Suppressor macrophage (primary cell): ENCODE results near the gene PLPPR3.
A peak's percentile ranks its signal among the peaks of the same experiment; 100 is the strongest.
"Not testable (repeated sequence)": the region's sequence is repeated elsewhere in the genome, so short reads cannot be mapped to it uniquely, and the experiment has no call there.

Source experiments
- DNase-seq, 4 experiments: peaks; one replicate each; pipeline ENCODE4 v3.0.0-alpha.2; 2020 to 2022

PLPPR3 gene

DNA sequence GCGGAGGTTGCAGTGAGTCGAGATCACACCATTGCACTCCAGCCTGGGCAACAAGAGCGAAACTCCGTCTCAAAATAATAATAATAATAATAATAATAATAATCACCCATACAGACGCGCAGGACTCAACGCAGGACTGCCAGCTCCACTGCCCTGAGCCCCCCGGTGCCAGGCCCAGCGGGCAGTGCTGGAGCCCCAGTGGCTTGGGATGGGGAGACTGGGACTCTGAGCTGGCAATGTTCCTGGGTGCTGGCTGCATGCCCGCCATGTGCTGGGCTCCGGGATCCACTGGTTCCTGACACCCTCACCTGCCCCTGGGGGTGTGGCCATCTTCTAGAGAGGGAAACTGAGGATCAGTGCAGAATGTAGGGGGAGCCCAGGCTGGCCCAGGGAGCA lies 5.6 kb upstream of the PLPPR3 start:
- no peak for DNase-seq

DNA sequence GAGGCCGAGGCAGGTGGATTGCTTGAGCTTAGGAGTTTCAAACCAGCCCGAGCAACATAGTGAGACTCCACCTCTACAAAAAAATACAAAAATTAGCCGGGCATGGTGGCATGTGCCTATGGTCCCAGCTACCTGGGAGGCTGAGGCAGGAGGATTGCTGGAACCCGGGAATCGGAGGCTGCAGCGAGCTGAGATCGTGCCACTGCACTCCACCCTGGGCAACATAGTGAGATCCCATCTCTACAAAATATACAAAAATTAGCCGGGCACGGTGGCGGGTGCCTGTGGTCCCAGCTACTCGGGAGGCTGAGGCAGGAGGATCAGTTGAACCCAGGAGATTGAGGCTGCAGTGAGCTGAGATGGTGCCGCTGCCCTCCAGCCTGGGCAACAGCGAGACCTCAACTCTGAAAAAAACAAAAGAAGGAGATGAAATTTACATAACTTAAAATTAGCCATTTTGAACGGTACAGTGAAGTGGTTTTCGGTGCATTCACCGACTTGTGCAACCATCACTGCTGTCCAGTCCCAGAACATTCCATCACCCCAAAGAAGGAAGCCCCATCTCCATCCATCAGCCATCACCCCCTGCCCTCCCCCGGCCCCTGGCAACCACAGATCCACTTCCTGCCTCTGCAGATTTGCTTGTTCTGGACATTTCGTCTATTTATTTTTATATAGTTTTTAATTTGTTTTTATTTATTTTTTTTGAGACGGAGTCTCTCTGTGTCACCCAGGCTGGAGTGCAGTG lies 4.3 kb upstream of the PLPPR3 start:
- peak; percentile 32 to 56 (median 50) for DNase-seq

DNA sequence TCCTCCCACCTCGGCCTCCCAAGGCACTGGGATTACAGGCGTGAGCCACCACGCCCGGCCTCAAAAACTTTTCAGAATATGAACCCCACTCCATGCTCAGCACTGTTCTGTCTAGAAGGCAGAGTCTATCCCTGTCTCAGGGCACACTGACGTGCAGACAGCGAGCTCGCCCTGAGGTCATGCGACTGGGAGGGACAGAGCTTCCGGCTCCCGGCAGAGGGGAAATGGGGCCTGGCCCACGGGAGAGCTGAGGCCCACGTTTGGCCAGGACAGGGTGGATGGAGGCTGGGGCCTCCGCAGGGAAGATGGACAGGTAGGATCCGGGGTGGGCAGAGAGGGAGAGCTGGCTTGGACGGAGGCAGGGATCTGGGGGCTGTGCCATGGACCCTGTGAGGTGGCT lies 3.1 kb upstream of the PLPPR3 start:
- peak; percentile 79 to 93 (median 90) for DNase-seq

DNA sequence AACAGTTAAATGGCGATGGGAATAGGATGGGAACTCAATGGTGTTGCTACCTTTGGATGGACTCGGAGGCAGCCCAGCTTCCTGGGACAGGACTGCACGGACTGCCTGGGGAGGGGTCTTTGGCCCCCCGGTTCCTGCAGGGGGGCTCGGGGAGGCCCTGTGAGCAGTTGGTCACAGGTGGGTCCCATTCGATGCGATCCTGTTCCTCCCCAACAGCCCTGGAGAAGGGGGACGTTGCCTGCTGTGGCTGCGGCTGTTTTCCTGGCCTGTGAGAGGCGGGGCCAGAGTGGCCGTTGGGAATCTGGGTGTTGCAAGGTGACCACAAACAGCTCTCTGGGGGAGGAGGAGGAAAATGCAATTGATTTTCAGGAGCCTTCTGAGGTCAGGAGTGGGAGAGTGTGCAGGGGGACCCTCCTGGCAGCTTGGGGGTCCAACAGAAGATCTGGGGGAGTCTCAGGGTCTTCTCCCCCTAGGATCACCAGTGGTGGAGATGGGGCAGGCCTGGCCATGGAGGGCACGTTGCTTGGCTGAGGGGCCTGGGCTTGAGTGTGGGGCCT lies 1.9 kb upstream of the PLPPR3 start:
- peak; percentile 23 to 74 (median 42) for DNase-seq

DNA sequence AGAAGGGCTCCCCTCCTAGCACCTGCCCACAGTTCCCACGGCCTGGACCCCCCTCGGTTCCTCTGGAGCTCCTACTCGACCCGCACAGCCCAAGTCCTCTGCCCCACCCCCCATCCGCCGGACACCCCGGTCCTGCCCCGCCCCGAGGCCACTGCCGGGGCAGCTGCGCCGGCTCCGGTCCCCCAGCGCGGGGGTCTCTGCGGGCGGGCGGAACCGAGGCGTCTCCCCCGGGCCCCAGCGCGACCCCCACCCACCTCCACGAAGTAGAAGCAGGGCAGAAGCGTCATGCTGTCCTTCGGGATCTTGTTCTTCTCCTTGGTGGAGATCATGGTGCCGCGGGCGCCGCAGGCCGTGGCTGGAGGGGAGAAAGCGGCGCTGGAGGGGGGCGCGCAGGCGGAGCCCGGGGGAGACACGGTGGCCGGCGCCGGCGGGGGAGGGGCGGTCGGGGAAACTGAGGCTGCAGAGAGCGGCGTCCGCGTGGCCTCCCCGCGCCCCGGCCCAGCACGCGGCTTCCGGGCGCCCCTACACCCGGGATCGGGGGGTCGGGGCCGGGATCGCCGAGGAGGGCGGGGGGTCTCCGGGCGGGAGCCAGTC lies 427 bp downstream of the PLPPR3 start:
- peak in 1 of 4 experiments; percentile 48 for DNase-seq

DNA sequence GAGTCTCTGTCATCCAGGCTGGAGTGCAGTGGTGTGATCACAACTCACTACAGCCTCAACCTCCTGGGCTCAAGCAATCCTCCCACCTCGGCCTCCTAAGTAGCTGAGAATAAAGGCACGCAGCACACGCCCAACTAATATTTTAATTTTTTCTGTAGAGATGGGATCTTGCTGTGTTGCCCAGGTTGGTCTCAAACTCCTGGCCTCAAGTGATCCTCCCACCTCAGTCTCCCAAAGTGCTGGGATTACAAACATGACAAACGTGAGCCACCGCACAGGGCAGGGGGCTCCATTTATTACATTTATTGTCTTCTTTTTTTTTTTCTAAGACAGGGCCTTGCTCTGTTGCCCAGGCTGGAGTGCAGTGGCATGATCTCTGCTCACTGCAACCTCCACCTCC lies 1.5 kb downstream of the PLPPR3 start:
- not testable (repeated sequence) for DNase-seq

DNA sequence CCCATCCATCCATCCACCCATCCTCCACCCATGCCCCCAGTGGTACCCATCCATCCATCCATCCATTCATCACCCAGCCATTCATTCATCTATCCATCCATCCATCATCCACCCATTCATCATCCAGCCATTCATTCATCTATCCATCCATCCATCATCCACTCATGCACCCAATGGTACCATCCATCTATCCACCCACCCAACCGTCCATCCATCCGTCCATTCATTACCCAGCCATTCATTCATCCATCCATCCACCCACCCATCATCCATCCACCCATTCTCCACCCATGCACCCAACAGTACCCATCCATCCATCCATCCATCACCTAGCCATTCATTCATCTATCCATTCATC lies 5.3 kb downstream of the PLPPR3 start:
- DNase-seq, result no peak

DNA sequence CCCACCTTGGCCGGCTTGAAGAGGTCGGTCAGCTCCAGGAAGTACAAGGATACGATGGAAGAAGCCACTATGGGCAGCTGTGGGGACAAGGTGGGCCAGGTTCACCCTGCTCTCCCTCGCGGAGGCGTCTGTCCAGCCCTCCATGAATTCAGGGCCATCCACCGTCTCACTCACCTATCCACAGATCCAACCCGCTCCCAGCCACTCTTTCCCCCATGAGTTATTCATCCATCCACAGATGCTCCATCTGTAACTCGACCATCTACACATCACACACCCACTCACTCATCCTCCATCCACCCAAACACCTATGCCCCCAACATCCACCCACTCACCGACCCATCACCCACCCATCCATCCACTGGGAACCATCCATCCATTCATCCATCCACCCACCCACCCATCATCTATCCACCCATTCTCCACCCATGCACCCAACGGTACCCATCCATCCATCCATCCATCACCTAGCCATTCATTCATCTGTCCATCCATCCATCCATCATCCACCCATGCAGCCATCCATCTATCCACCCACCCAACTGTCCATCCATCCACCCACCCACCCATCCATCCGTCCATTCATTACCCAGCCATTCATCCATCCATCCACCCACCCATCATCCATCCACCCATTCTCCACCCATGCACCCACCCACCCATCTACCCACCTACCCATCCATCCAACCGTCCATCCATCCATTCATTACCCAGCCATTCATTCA lies 5.8 kb downstream of the PLPPR3 start:
- no peak for DNase-seq

DNA sequence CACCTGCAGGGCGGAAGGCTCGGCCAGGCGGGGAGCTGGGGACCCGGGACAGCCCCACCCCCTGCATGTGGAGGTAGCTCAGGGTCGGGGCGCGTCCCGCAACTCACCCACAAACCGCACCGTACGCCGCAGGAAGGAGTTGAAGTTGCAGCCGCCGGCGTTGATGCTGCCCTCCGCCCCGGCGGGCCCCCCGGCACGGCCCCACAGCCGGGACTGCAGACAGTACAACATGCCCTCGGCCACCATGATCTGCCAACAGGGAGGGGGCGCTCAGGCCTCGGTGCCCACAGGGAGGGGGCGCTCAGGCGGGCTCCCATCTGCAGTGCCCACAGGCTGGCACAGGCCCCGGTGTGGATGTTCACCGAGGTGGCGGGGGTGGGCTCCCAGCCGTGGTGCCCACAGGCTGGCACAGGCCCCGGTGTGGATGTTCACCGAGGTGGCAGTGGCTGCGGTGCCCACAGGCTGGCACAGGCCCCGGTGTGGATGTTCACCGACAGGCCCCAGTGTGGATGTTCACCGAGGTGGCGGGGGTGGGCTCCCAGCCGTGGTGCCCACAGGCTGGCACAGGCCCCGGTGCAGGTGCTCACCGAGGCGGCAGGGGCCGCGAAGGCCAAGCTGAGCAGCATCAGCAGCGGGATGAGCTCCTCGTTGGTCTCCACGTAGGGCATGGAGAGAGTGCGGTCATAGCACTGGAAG lies 6.5 kb downstream of the PLPPR3 start:
- DNase-seq, result no peak

DNA sequence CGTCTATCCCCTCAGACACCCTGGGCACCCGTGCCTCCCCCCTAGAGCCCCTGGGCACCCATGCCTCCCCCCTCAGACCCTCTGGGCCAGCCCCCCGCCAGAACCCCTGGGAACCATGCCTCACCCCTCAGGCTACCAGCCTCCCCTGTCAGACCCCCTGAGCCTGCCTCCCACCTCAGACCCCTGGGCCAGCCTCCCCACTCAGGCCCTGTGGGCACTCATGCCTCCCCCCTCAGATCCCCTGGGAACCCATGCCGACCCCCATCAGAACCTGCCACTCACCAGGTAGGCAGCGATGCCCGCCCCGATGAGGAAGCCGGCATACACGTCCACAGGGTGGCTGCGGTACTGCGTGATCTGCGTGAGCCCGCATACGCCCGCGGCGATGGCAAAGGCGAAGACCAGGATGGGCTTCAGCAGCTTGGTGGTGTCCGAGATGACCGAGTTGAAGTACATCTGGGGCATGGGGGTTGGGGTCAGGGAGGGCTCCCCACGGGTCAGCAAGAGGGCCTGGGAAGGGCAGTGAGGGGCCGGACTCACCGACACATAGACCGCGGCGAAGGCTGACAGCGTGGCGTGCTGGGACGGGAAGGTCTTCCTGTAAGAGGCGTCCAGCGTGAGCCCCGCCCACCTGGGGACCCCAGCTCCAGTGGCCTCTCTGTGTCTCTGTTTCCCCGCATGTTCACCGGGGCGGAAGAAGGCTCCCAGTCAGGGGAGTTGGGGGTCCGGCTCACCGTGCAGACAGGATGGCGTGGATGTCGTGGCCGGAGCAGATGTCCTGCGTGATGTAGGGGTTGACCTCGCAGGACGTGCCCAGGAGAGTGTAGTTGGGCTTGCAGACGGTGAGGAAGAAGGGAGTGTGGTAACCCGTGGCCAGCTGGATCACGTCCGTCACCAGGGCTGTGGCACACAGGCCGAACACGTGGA lies 7.3 kb downstream of the PLPPR3 start:
- DNase-seq, result no peak

DNA sequence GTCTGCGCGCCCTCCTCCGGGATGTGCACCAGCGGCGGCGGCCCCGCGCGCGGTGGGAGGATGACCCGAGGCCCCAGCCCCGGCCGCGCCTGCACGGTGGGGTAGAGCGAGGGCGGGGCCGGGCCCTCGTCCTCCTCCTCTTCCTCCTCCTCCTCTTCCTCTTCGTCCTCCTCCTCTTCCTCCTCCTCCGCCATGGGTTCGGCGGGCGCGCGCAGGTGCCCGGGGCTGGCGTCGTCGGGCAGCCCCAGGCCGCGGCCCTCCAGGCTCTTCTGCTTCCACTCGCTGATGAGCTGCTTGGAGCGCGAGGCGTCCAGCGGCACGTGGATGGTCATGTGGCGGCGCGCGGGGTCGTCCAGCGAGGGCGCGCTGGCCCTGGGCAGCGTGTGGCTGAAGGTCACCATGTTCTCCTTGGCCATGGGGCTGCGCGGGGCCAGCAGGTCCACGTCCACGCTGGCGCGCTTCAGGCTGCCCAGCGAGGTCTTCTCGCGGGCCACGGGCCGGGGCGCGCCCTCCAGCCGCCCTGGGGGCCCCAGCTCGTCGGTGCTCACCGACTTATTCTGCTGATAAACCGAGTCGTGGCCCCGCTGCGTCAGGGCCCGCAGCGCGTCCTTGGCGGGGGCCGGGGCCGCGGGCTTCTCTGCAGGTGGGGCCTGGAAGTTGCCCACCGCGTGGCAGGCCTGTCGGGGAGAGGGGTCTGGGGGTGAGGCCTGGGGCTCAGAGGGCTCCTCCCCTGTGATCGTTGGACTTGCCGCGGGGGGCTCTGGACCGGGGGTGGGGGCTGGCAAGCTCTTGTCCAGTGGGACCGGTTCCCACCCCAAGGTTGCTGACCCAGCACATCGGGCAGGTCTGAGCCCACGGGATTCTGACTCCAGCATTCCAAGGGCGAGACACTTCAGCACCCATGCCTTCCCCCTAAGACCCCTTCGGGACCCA lies 8.3 kb downstream of the PLPPR3 start:
- no peak for DNase-seq

DNA sequence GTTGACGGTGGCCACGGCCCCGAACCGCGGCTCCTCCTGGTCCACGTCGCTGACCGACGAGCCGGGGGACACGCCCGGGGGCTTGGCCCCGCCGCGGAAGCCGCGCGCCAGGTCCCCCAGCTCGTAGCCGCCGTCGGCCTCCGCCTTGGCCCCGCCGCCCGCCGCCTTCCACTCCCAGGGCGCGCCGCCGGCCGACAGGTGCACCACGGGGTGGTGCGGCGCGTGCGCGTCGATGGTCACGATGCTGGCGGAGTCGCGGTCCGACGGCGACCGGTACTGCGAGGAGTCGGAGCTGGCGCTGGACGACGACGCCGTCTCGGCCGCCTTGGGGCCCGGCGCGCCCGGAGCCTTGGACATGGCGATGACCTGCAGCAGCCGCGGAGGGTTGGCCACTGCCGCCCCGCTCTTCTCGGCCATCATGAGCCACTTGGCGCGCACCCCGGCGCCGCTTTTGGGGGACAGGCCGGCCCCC lies 9.0 kb downstream of the PLPPR3 start:
- no peak for DNase-seq

DNA sequence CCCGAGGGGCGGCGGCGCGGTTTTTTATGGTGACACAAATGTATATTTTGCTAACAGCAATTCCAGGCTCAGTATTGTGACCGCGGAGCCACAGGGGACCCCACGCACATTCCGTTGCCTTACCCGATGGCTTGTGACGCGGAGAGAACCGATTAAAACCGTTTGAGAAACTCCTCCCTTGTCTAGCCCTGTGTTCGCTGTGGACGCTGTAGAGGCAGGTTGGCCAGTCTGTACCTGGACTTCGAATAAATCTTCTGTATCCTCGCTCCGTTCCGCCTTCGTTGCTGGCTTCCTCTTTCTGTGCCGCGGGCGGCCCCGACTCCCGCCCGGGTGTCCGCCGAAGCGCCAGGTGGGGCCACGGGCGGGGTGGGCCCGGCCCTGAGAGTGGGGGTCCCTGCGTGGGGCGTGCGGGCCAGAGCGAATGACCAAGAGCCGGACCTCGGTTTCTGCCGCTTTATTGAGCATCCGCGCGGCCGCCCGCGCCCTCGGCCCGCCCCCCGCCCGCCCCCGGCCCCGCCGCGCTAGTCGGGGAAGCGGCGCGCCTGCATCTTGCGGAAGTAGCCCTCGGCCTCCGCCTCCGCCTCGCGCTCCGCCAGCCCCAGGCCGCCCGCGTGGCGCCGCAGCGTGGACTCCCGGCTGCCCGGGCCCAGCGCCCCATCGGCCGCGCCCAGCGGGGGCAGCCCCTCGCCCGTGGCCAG lies 9.6 kb downstream of the PLPPR3 start:
- DNase-seq, result peak in 1 of 4 experiments; percentile 23

DNA sequence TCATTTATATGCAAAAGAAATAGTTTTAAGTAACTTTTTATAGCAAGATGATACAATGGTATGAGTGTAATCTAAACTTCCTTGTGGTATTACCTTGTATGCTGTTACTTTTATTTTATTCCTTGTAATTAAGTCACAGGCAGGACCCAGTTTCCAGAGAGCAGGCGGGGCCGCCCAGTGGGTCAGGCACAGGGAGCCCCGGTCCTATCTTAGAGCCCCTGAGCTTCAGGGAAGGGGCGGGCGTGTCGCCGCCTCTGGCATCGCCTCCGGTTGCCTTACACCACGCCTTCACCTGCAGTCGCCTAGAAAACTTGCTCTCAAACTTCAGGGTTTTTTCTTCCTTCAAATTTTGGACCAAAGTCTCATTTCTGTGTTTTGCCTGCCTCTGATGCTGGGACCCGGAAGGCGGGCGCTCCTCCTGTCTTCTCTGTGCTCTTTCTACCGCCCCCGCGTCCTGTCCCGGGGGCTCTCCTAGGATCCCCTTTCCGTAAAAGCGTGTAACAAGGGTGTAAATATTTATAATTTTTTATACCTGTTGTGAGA lies 10.2 kb downstream of the PLPPR3 start:
- DNase-seq, result no peak

DNA sequence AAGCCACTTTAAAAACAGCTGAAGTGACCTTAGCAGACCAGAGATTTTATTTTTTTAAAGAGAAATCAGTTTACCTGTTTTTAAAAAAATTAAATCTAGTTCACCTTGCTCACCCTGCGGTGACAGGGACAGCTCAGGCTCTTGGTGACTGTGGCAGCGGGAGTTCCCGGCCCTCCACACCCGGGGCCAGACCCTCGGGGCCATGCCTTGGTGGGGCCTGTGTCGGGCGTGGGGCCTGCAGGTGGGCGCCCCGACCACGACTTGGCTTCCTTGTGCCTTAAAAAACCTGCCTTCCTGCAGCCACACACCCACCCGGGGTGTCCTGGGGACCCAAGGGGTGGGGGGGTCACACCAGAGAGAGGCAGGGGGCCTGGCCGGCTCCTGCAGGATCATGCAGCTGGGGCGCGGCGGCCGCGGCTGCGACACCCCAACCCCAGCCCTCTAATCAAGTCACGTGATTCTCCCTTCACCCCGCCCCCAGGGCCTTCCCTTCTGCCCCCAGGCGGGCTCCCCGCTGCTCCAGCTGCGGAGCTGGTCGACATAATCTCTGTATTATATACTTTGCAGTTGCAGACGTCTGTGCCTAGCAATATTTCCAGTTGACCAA lies 10.8 kb downstream of the PLPPR3 start:
- DNase-seq, result no peak

DNA sequence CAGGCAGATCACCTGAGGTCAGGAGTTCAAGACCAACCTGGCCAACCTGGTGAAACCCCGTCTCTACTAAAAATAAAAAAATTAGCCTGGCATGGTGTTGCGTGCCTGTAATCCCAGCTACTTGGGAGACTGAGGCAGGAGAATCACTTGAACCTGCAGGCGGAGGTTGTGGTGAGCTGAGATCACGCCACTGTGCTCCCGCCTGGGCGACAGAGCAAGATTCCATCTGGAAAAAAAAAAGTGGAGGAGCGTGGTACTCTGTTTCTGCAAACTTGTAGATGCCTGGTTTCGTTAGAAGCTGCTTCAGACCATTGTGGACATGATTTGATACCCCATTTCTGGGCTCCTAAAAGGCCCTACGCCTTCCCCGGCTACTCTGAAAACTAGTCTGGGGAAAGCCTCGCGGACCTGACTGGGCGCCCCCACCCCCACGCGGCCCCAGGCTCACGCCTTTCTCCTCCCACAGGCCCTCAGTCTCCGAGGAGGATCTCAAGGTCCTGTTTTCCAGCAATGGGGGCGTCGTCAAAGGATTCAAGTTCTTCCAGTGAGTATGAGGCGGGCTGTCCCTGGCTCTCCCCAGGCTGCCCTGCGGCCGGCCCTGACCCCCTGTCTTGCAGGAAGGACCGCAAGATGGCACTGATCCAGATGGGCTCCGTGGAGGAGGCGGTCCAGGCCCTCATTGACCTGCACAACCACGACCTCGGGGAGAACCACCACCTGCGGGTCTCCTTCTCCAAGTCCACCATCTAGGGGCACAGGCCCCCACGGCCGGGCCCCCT lies 11.5 kb downstream of the PLPPR3 start:
- DNase-seq, result no peak

DNA sequence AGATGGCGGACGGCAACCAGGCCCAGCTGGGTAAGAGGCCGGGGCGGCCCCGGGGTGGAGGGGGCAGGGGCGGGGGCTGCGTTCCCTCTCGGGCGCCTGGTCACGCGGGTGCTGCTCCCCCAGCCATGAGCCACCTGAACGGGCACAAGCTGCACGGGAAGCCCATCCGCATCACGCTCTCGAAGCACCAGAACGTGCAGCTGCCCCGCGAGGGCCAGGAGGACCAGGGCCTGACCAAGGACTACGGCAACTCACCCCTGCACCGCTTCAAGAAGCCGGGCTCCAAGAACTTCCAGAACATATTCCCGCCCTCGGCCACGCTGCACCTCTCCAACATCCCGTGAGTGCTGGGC lies 13.4 kb downstream of the PLPPR3 start:
- no peak for DNase-seq

DNA sequence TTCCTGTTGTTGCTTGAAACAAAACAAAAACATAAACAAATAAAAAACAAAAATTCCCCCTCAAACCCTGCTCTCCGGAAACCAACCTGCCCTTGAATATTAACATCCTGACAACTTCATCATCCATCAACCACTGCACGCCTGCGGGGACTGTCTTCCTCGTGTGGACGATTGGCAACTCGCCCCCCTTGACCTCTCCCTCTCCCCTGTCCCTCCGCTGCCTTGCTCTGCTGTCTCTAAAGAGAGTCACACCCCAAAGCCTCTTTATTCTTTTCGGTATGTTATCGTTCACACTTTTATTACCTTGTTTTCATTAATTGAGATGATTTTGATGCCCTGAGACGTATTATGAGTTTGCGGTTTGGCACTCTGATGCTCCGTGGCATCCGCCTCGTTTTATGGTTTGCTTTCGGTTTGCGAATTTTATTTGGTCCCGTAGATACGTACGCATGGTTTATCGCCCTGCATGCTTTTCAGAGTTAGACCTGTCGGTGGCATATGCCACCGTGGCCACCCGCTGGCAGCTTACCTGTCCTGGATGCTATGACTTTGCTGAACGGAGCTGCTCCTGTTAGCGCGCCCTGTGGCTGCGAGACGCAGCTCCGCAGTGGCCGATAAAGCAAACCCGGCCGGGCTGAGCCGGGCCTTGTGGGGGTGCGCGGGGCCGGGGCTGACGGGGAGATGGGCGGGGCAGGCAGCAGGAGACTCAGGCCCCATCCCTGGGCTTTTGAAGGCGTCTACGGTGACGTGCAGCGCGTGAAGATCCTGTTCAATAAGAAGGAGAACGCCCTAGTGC lies 13.9 kb downstream of the PLPPR3 start:
- no peak for DNase-seq
